K562 (cell line): ENCODE data around the gene EXD2. TPM values are rescaled to one million over a fixed set of nuclear protein-coding genes. Genes with fewer than 3 reads are reported as not detected.

Experiments used
- ATAC-seq: fragments of 200-7000 bp; cut with Tn5 transposase; 3 replicates; pipeline ENCODE4 v1.9.1; 2020; ENCODE audit warnings: moderate library complexity
- BruUV-seq: library from RNA; stranded (reverse); fragments of 400-500 nt; replicated peaks from 2 replicates; lab custom pipeline; 2021; lab: Mats Ljungman, UMichigan
- CTCF ChIA-PET: fragments of 300-600 bp; formaldehyde crosslinking; extraction: SDS; loops from one replicate; lab custom pipeline; 2021; ENCODE audit warnings: low intra/inter-chr PET ratio; lab: Yijun Ruan, JAX
- POLR2A ChIA-PET: fragments of 300-600, 350-650 bp; sonication (Branson Sonifier 250); formaldehyde crosslinking; extraction: SDS; loops from one replicate; lab custom pipeline; 2021; ENCODE audit warnings: antibody characterized with exemption, inconsistent platforms; lab: Yijun Ruan, JAX
- DNase-seq, 4 experiments: peaks; one replicate each; pipeline versions ENCODE4 v3.0.0 to v3.0.0-alpha.2; 2011 to 2018; ENCODE audit warnings: low spot score in 3 of 4, mixed read lengths in 3 of 4; ENCODE audit errors: extremely low read depth in 1 of 4
- FAIRE-seq: peaks from 2 replicates; lab custom pipeline; 2011; peaks lifted over from hg19 to GRCh38; lab: Jason Lieb, UNC
- H2AFZ ChIP-seq: 2 replicates; pipeline ENCODE4 v1.6.0; 2011; ENCODE audit warnings: low read depth, low read length, control low read depth, inconsistent platforms
- H3K27ac ChIP-seq: fragments of 200-600 bp; 3 replicates; pipeline ENCODE4 v1.8.0; 2011; ENCODE audit warnings: low read depth, mild to moderate bottlenecking, control low read depth, inconsistent platforms, low read length, moderate library complexity, mixed read lengths; ENCODE audit errors: extremely low read depth
- H3K27me3 ChIP-seq, 2 experiments: fragments of 300-600 bp in 1 of 2; 2 replicates in 1 of 2; 3 replicates in 1 of 2; pipeline versions ENCODE4 v1.6.0 to v1.8.0; 2011; ENCODE audit warnings: inconsistent platforms in 2 of 2, low read length in 2 of 2, mild to moderate bottlenecking in 1 of 2, mixed read lengths in 1 of 2, moderate library complexity in 1 of 2; ENCODE audit not compliant: control insufficient read depth in 2 of 2, insufficient read depth in 2 of 2
- H3K36me3 ChIP-seq: fragments of 300-600 bp; 3 replicates; pipeline ENCODE4 v1.8.0; 2011; ENCODE audit warnings: mild to moderate bottlenecking, low read length, inconsistent platforms; ENCODE audit not compliant: control insufficient read depth, insufficient read depth
- H3K4me1 ChIP-seq, 2 experiments: fragments of 200-600 bp in 1 of 2; replicated peaks in 1 of 2; 2 replicates in 1 of 2; 3 replicates in 1 of 2; pipeline versions ENCODE4 v1.5.1 to v1.8.0; 2011; ENCODE audit warnings: inconsistent platforms in 2 of 2, low read length in 2 of 2, mild to moderate bottlenecking in 1 of 2, mixed read lengths in 1 of 2, moderate library complexity in 1 of 2; ENCODE audit not compliant: control insufficient read depth in 2 of 2, insufficient read depth in 2 of 2
- H3K4me2 ChIP-seq: 2 replicates; pipeline ENCODE4 v1.6.1; 2011; ENCODE audit warnings: low read length, control low read depth, inconsistent platforms, mixed read lengths; ENCODE audit not compliant: insufficient read depth
- H3K4me3 ChIP-seq: fragments of 200-600 bp; sonication (generic), shearing (Covaris generic); 2 replicates; pipeline ENCODE4 v1.5.1; 2016; ENCODE audit warnings: control low read depth, inconsistent platforms
- H3K79me2 ChIP-seq: fragments of 200-600 bp; 3 replicates; pipeline ENCODE4 v1.8.0; 2011; ENCODE audit warnings: low read length, inconsistent platforms; ENCODE audit not compliant: control insufficient read depth, insufficient read depth
- H3K9ac ChIP-seq, 2 experiments: 2 replicates each; pipeline versions ENCODE4 v1.6.0 to v1.6.1; 2011; ENCODE audit warnings: low read depth in 2 of 2, low read length in 2 of 2, control low read depth in 1 of 2, inconsistent platforms in 1 of 2, mild to moderate bottlenecking in 1 of 2, mixed read lengths in 1 of 2; ENCODE audit not compliant: insufficient read depth in 1 of 2
- H3K9me1 ChIP-seq: one replicate; pipeline ENCODE4 v1.6.0; 2011; ENCODE audit warnings: inconsistent platforms, mild to moderate bottlenecking, low read length, moderate library complexity; ENCODE audit not compliant: control insufficient read depth, insufficient read depth
- H3K9me3 ChIP-seq: replicated peaks from 2 replicates; pipeline ENCODE4 v1.5.1; 2011; ENCODE audit warnings: low read depth, low read length, inconsistent platforms; ENCODE audit not compliant: control insufficient read depth, insufficient read depth
- H4K20me1 ChIP-seq: replicated peaks from 2 replicates; pipeline ENCODE4 v1.6.1; 2011; ENCODE audit warnings: low read length, inconsistent platforms, mixed read lengths; ENCODE audit not compliant: control insufficient read depth, insufficient read depth
- ASH1L ChIP-seq: fragments of 450-650 bp; IDR thresholded peaks from 2 replicates; pipeline ENCODE4 v1.6.1; 2018; ENCODE audit warnings: borderline replicate concordance, mild to moderate bottlenecking, low read depth; ENCODE audit not compliant: partially characterized antibody
- BACH1 ChIP-seq: fragments of 200-800 bp; sonication (Bioruptor generic); IDR thresholded peaks from 2 replicates; pipeline ENCODE4 v1.6.1; 2016; ENCODE audit warnings: missing genetic modification characterization, missing compliant biosample characterization
- EWSR1 ChIP-seq: fragments of 450-650 bp; IDR thresholded peaks from 2 replicates; pipeline ENCODE4 v1.6.1; 2018; ENCODE audit warnings: borderline replicate concordance, mild to moderate bottlenecking, low read depth, moderate library complexity; ENCODE audit not compliant: partially characterized antibody
- MTA2 ChIP-seq: fragments of 450-650 bp; IDR thresholded peaks from 2 replicates; pipeline ENCODE4 v1.6.1; 2016; ENCODE audit warnings: low read depth
- PPARD ChIP-seq: fragments of 250-450 bp; sonication (Bioruptor Pico); IDR thresholded peaks from 2 replicates; pipeline ENCODE4 v1.8.0; 2022; ENCODE audit warnings: inconsistent platforms, mild to moderate bottlenecking, moderate library complexity
- ZNF121 ChIP-seq: sonication (generic); formaldehyde crosslinking; conservative IDR thresholded peaks from 2 replicates; pipeline ENCODE4 v1.8.0; 2022; ENCODE audit warnings: missing genetic modification reagents
- ZNF174 ChIP-seq: fragments of 250-450 bp; sonication (Bioruptor Pico); IDR thresholded peaks from 2 replicates; pipeline ENCODE4 v1.4.0; 2020; ENCODE audit warnings: mild to moderate bottlenecking
- ZNF224 ChIP-seq: sonication (generic); formaldehyde crosslinking; IDR thresholded peaks from 2 replicates; pipeline ENCODE4 v1.8.0; 2022; ENCODE audit warnings: mild to moderate bottlenecking, missing genetic modification reagents
- ZNF347 ChIP-seq: fragments of 450-650 bp; formaldehyde crosslinking; IDR thresholded peaks from 2 replicates; pipeline ENCODE4 v1.4.0; 2020; ENCODE audit warnings: low read depth, mild to moderate bottlenecking, moderate library complexity
- ZNF445 ChIP-seq: fragments of 250-450 bp; sonication (Bioruptor Pico); IDR thresholded peaks from 2 replicates; pipeline ENCODE4 v1.4.0; 2020; ENCODE audit warnings: low read depth, mild to moderate bottlenecking, moderate library complexity
- ZNF583 ChIP-seq: fragments of 250-450 bp; sonication (Bioruptor Pico); IDR thresholded peaks from 2 replicates; pipeline ENCODE4 v1.4.0; 2020
- ZSCAN32 ChIP-seq: fragments of 450-650 bp; formaldehyde crosslinking; IDR thresholded peaks from 2 replicates; pipeline ENCODE4 v1.4.0; 2020; ENCODE audit warnings: mild to moderate bottlenecking, moderate library complexity
- WGBS: fragments of 100-300 bp; shearing (Covaris generic); methylation state at CpG from one replicate; pipeline ENCODE4 v1.1.6; 2016; ENCODE audit warnings: low coverage, mixed read lengths; ENCODE audit not compliant: insufficient coverage; ENCODE audit errors: missing lambda C conversion rate; 5-methylcytosine and 5-hydroxymethylcytosine counted together
- in situ Hi-C: fragments of 300-500 bp; cut with MboI; formaldehyde crosslinking; loops from 4 replicates; pipeline ENCODE4 v1.15.0; 2018; ENCODE audit warnings: inconsistent platforms, mixed read lengths
- intact Hi-C: fragments of 100-400 bp; cut with micrococcal nuclease; formaldehyde crosslinking; loops from 2 replicates; pipeline ENCODE4 v1.14.2; 2022
- polyA plus RNA-seq, 8 experiments: library from polyadenylated mRNA; depleted of rRNA in 4 of 8; stranded (reverse) in 5 of 8; unstranded in 3 of 8; fragments of >200 nt; fragmentation: Nextera tagmentation in 2 of 8; fragmentation: Illumina TruSeq in 1 of 8; extraction: Ambion mirVana in 2 of 8; extraction: Trizol in 1 of 8; gene quantifications; 2 replicates each; pipeline versions ENCODE4 v1.2.1 to v1.2.3, GENCODE V29; 2011 to 2014; ENCODE audit warnings: inconsistent platforms in 1 of 8, missing spikeins in 1 of 8
- total RNA-seq, 7 experiments: library from RNA; depleted of rRNA in 6 of 7; stranded (reverse); fragments of >200 nt in 6 of 7; fragmentation: Illumina TruSeq in 2 of 7; extraction: Trizol in 2 of 7; gene quantifications; 2 replicates each; pipeline versions ENCODE4 v1.2.1 to v1.2.3, GENCODE V29; 2011 to 2021; ENCODE audit warnings: low replicate concordance in 1 of 7
- TF ChIP-seq, protein P1 (sequence below): IDR thresholded peaks from 2 replicates; pipeline ENCODE4 v1.6.1; 2012; ENCODE audit warnings: low read depth, low read length, improper control_type of control experiment, borderline replicate concordance
- TF ChIP-seq, protein P2 (sequence below): sonication (generic); formaldehyde crosslinking; IDR thresholded peaks from 2 replicates; pipeline ENCODE4 v1.8.1; 2022; ENCODE audit warnings: missing genetic modification reagents
- TF ChIP-seq, protein P3 (sequence below): sonication (generic); formaldehyde crosslinking; IDR thresholded peaks from 2 replicates; pipeline ENCODE4 v1.8.1; 2023; ENCODE audit warnings: mild to moderate bottlenecking, missing genetic modification reagents, moderate library complexity
- TF ChIP-seq, protein P4 (sequence below): sonication (generic); formaldehyde crosslinking; IDR thresholded peaks from 2 replicates; pipeline ENCODE4 v1.8.1; 2023; ENCODE audit warnings: mild to moderate bottlenecking, missing genetic modification reagents
- TF ChIP-seq, protein P5 (sequence below): sonication (generic); formaldehyde crosslinking; IDR thresholded peaks from 2 replicates; pipeline ENCODE4 v1.8.0; 2022; ENCODE audit warnings: mild to moderate bottlenecking, missing genetic modification reagents

EXD2 gene
- total and polyA plus RNA-seq, 9 of the 15 experiments (the other 6 are each of a cell fraction or from before 2014, with no cell fraction given), result 1.6 to 7.5 (median 3.7) TPM

DNA sequence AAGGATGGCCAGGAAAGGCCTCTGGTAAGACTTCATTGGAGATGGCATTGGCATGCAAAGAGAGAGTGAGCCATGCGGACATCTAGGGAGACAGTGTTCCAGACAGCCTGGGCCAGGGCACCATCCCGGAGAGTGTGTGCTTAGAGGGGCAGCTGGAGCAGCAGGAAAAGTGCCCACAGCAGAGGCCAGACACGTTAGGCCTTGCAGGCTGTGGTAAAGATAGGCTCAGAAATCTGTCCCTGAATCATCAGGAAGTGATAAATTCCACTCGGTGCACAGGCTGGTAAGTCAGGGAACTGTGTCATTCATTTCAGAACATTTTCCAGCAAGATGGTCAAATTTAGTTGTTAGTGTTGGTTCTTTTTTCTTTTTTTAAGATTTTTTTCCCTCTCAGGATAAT lies 77.5 kb downstream of the EXD2 start:
- intact Hi-C loops, result no loop called here
- H3K9ac ChIP-seq, result no peak overlapping the region
- H3K9me1 ChIP-seq, result no peaks in the 10 kb centered on the region
- no peak for ATAC-seq
- CTCF ChIA-PET, result no interaction called here
- no peaks in the 10 kb centered on the region for H3K79me2 ChIP-seq
- H3K27me3 ChIP-seq, result peaks cover 13 to 58% of the 10 kb centered on the region in 2 experiments; a peak in 4 of 5 replicates
- TF ChIP-seq, protein P1, sequence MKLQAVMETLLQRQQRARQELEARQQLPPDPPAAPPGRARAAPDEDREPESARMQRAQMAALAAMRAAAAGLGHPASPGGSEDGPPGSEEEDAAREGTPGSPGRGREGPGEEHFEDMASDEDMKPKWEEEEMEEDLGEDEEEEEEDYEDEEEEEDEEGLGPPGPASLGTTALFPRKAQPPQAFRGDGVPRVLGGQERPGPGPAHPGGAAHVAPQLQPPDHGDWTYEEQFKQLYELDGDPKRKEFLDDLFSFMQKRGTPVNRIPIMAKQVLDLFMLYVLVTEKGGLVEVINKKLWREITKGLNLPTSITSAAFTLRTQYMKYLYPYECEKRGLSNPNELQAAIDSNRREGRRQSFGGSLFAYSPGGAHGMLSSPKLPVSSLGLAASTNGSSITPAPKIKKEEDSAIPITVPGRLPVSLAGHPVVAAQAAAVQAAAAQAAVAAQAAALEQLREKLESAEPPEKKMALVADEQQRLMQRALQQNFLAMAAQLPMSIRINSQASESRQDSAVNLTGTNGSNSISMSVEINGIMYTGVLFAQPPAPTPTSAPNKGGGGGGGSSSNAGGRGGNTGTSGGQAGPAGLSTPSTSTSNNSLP, result no peak
- TF ChIP-seq, protein P2, sequence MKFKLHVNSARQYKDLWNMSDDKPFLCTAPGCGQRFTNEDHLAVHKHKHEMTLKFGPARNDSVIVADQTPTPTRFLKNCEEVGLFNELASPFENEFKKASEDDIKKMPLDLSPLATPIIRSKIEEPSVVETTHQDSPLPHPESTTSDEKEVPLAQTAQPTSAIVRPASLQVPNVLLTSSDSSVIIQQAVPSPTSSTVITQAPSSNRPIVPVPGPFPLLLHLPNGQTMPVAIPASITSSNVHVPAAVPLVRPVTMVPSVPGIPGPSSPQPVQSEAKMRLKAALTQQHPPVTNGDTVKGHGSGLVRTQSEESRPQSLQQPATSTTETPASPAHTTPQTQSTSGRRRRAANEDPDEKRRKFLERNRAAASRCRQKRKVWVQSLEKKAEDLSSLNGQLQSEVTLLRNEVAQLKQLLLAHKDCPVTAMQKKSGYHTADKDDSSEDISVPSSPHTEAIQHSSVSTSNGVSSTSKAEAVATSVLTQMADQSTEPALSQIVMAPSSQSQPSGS (CRISPR knock-in tag), result no peak
- TF ChIP-seq ZNF121 (CRISPR knock-in tag), result no peak
- TF ChIP-seq ZNF174 (CRISPR knock-in tag), result no peak
- TF ChIP-seq, protein P3, sequence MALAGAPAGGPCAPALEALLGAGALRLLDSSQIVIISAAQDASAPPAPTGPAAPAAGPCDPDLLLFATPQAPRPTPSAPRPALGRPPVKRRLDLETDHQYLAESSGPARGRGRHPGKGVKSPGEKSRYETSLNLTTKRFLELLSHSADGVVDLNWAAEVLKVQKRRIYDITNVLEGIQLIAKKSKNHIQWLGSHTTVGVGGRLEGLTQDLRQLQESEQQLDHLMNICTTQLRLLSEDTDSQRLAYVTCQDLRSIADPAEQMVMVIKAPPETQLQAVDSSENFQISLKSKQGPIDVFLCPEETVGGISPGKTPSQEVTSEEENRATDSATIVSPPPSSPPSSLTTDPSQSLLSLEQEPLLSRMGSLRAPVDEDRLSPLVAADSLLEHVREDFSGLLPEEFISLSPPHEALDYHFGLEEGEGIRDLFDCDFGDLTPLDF (CRISPR knock-in tag), result no peak
- TF ChIP-seq, protein P4, sequence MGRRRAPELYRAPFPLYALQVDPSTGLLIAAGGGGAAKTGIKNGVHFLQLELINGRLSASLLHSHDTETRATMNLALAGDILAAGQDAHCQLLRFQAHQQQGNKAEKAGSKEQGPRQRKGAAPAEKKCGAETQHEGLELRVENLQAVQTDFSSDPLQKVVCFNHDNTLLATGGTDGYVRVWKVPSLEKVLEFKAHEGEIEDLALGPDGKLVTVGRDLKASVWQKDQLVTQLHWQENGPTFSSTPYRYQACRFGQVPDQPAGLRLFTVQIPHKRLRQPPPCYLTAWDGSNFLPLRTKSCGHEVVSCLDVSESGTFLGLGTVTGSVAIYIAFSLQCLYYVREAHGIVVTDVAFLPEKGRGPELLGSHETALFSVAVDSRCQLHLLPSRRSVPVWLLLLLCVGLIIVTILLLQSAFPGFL (CRISPR knock-in tag), result no peak
- TF ChIP-seq ASH1L, result no peak
- TF ChIP-seq, protein P5, sequence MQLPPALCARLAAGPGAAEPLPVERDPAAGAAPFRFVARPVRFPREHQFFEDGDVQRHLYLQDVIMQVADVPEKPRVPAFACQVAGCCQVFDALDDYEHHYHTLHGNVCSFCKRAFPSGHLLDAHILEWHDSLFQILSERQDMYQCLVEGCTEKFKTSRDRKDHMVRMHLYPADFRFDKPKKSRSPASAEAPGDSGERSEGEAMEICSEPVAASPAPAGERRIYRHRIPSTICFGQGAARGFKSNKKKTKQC (CRISPR knock-in tag), result no peak
- no peak for TF ChIP-seq ZNF347
- TF ChIP-seq BACH1 (tag), result no peak
- TF ChIP-seq ZSCAN32 (CRISPR knock-in tag), result no peak
- no peak for TF ChIP-seq ZNF583 (CRISPR knock-in tag)
- TF ChIP-seq MTA2, result no peak
- no peak for TF ChIP-seq PPARD (CRISPR knock-in tag)
- TF ChIP-seq EWSR1, result no peak
- no peak for TF ChIP-seq ZNF445 (CRISPR knock-in tag)
- TF ChIP-seq ZNF224 (CRISPR knock-in tag), result no peak
- TF ChIP-seq, all 486 proteins: peak for 0
- no peaks in the 10 kb centered on the region for H3K36me3 ChIP-seq
- H3K4me2 ChIP-seq, result no peak overlapping the region
- POLR2A ChIA-PET, result no interaction called here
- in situ Hi-C loops, result loop anchor here (25.0 kb wide), 1 partner anchor 194 kb away; no protein-coding TSS in a partner anchor
- DNase-seq, result no peak
- H3K4me3 ChIP-seq, result no peak overlapping the region
- 10% methylated on average over 4 of the region's 4 CpGs for WGBS
- no peaks in the 10 kb centered on the region for H4K20me1 ChIP-seq
- H3K27ac ChIP-seq, result no peak overlapping the region
- FAIRE-seq, result no peak
- H3K9me3 ChIP-seq, result no peaks in the 10 kb centered on the region
- H3K4me1 ChIP-seq, result no peaks in the 10 kb centered on the region; a peak in 1 of 5 replicates
- no TSS peak for BruUV-seq
- H2AFZ ChIP-seq, result no peak overlapping the region
